ENCODE results near the gene IGFBP6. TPM values are rescaled to one million over a fixed set of nuclear protein-coding genes. Genes with fewer than 3 reads are reported as not detected.

The IGFBP6 gene
- total RNA-seq (2021) (6.4 to 11.2 TPM (median 7.4 TPM) in 3 replicates), Bru-seq, nascent RNA (percentile 24 among the genes with signal in this experiment)
- long read RNA-seq, experiment 1, transcript IGFBP6-201 (4 exons, 1,169 nt), result major isoform, 10 of 13 reads
- long read RNA-seq, experiment 1, partial matches to known transcripts, result 1 of 13 reads
- long read RNA-seq, experiment 1, other reads (novel, unspliced or antisense), result 2 of 13 reads
- long read RNA-seq, experiment 2, transcript IGFBP6-201 (4 exons, 1,169 nt), result major isoform, 9 of 11 reads
- long read RNA-seq, experiment 2, partial matches to known transcripts, result 0 of 11 reads
- long read RNA-seq, experiment 2, other reads (novel, unspliced or antisense), result 2 of 11 reads
- long read RNA-seq, experiment 3, transcript IGFBP6-201 (4 exons, 1,169 nt), result major isoform, 10 of 10 reads
- long read RNA-seq, experiment 3, partial matches to known transcripts, result 0 of 10 reads
- long read RNA-seq, experiment 3, other reads (novel, unspliced or antisense), result 0 of 10 reads

DNA sequence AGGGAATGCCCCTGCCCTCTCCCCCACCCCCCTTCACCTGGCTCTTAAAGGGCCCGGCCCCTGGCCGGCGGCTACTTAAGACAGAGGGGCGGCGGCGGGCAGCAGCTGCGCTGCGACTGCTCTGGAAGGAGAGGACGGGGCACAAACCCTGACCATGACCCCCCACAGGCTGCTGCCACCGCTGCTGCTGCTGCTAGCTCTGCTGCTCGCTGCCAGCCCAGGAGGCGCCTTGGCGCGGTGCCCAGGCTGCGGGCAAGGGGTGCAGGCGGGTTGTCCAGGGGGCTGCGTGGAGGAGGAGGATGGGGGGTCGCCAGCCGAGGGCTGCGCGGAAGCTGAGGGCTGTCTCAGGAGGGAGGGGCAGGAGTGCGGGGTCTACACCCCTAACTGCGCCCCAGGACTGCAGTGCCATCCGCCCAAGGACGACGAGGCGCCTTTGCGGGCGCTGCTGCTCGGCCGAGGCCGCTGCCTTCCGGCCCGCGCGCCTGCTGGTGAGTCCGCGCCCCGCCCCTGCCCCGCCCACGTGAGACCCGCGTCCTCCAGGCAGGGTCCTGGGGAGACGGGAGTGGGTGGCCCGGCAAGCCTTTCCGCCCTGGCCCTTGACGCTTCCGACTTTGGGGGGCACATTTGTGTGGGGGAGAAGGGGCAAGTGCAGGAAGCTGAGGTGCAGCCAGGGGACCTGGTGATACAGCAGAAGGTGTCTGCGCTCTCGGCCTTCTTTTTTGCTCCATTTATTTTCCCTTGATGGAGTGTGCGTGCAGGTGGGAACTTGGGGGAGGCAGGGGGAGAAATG is at the start of gene IGFBP6:
TSS of gene IGFBP6 (plus strand) at position 104 of the 790 bp plus-strand sequence. CDS start at position 155, 51 bp downstream.
- peak; percentile 65 for DNase-seq (ENCODE audit: low spot score)
- CTCF ChIA-PET, result interaction anchor here (0.7 to 14.6 kb wide), 20 partner anchors 8 to 282 kb away, joined by 3 to 474 read pairs (median 8); partner anchors contain the start of genes AAAS, CSAD, SP1 and SPRYD3
- peaks cover 62% of the 10 kb centered on the region for H3K27me3 Mint-ChIP-seq (ENCODE audit: low read depth)
- no peaks in the 10 kb centered on the region for H3K36me3 Mint-ChIP-seq
- H3K9me3 Mint-ChIP-seq, result no peaks in the 10 kb centered on the region
- peak within 1 kb of the TSS; percentile 90 for H3K4me3 Mint-ChIP-seq
- no peak within 1 kb of the TSS for H3K27ac Mint-ChIP-seq
- POLR2A ChIA-PET, result interaction anchor here (0.5 to 1.3 kb wide), 4 partner anchors 19 to 94 kb away, joined by 3 to 6 read pairs (median 4); partner anchors contain the start of gene SPRYD3
- peak; percentile 42 for ATAC-seq
- H3K4me1 Mint-ChIP-seq, result peaks cover 39% of the 10 kb centered on the region
- TF ChIP-seq FOXP1 (CRISPR knock-in tag; IDR thresholded peaks at IDR 0.05; ENCODE audit: borderline replicate concordance) (0 out of 2 replicates have a peak, but pooled peaks have one; percentile 24), ETV6 (CRISPR knock-in tag; IDR thresholded peaks at IDR 0.05) (peak; percentile 34; the same call in 1 of the 2 replicates), SP1 (CRISPR knock-in tag; conservative IDR thresholded peaks at IDR 0.05) (0 out of 2 replicates have a peak, but pooled peaks have one; percentile 41), GABPB1 (CRISPR knock-in tag; IDR thresholded peaks at IDR 0.05) (no peak), ARID4B (CRISPR knock-in tag; IDR thresholded peaks at IDR 0.05; ENCODE audit: borderline replicate concordance) (peak; percentile 38; the same call in 1 of the 2 replicates), MXD4 (CRISPR knock-in tag; IDR thresholded peaks at IDR 0.05; ENCODE audit: borderline replicate concordance) (no peak), FOXP4 (CRISPR knock-in tag; IDR thresholded peaks at IDR 0.05) (0 out of 2 replicates have a peak, but pooled peaks have one; percentile 42)
- TF ChIP-seq, protein P1, sequence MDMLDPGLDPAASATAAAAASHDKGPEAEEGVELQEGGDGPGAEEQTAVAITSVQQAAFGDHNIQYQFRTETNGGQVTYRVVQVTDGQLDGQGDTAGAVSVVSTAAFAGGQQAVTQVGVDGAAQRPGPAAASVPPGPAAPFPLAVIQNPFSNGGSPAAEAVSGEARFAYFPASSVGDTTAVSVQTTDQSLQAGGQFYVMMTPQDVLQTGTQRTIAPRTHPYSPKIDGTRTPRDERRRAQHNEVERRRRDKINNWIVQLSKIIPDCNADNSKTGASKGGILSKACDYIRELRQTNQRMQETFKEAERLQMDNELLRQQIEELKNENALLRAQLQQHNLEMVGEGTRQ (CRISPR knock-in tag; IDR thresholded peaks at IDR 0.05), result peak; percentile 56
- TF ChIP-seq, protein P2, sequence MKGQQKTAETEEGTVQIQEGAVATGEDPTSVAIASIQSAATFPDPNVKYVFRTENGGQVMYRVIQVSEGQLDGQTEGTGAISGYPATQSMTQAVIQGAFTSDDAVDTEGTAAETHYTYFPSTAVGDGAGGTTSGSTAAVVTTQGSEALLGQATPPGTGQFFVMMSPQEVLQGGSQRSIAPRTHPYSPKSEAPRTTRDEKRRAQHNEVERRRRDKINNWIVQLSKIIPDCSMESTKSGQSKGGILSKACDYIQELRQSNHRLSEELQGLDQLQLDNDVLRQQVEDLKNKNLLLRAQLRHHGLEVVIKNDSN (CRISPR knock-in tag; IDR thresholded peaks at IDR 0.05), result no peak
- TF ChIP-seq, protein P3, sequence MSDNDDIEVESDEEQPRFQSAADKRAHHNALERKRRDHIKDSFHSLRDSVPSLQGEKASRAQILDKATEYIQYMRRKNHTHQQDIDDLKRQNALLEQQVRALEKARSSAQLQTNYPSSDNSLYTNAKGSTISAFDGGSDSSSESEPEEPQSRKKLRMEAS (CRISPR knock-in tag; IDR thresholded peaks at IDR 0.05), result peak; percentile 51; the same call in 1 of the 2 replicates

All from WTC11 (cell line).